H1 (cell line): ENCODE results near the gene CSNK1G2. TPM values are rescaled to one million over a fixed set of nuclear protein-coding genes. Genes with fewer than 3 reads are reported as not detected.

Experiments used
- CTCF ChIA-PET: fragments of 300-600 bp; sonication (Branson Sonifier 250); formaldehyde crosslinking; loops from one replicate; lab custom pipeline; 2021; ENCODE audit not compliant: partially characterized antibody; lab: Charles Lee
- POLR2A ChIA-PET: fragments of 300-600 bp; sonication (Branson Sonifier 250); formaldehyde crosslinking; loops from one replicate; lab custom pipeline; 2021; ENCODE audit warnings: inconsistent platforms; ENCODE audit not compliant: partially characterized antibody; lab: Charles Lee
- DNase-seq, 2 experiments: peaks; one replicate each; pipeline versions ENCODE4 v3.0.0 to v3.0.0-alpha.2; 2010 to 2022; ENCODE audit warnings: low spot score in 2 of 2, low read depth in 1 of 2, mixed read lengths in 1 of 2
- FAIRE-seq: peaks from 2 replicates; lab custom pipeline; 2011; peaks lifted over from hg19 to GRCh38; lab: Jason Lieb, UNC
- H2AFZ ChIP-seq: 2 replicates; pipeline ENCODE4 v1.8.1; 2012; ENCODE audit warnings: low read length, inconsistent platforms
- H2AK5ac ChIP-seq: 2 replicates; pipeline ENCODE4 v1.6.1; 2013; ENCODE audit warnings: low read depth, low read length
- H2BK120ac ChIP-seq: replicated peaks from 2 replicates; pipeline ENCODE3; 2013; ENCODE audit warnings: low read depth, low read length, inconsistent platforms
- H2BK12ac ChIP-seq: 2 replicates; pipeline ENCODE4 v1.6.1; 2013; ENCODE audit warnings: low read depth, low read length
- H2BK15ac ChIP-seq: 2 replicates; pipeline ENCODE4 v1.6.1; 2013; ENCODE audit warnings: low read length
- H2BK20ac ChIP-seq: 2 replicates; pipeline ENCODE4 v1.6.1; 2013; ENCODE audit warnings: low read length
- H2BK5ac ChIP-seq: 2 replicates; pipeline ENCODE4 v1.6.1; 2013; ENCODE audit warnings: low read depth, low read length
- H3K14ac ChIP-seq: 2 replicates; pipeline ENCODE4 v1.6.1; 2013; ENCODE audit warnings: inconsistent platforms; ENCODE audit not compliant: insufficient read length
- H3K18ac ChIP-seq: 2 replicates; pipeline ENCODE4 v1.6.1; 2013; ENCODE audit warnings: low read length; ENCODE audit errors: extremely low read depth
- H3K23ac ChIP-seq: 2 replicates; pipeline ENCODE4 v1.6.1; 2013; ENCODE audit warnings: inconsistent platforms; ENCODE audit not compliant: insufficient read length
- H3K23me2 ChIP-seq: 2 replicates; pipeline ENCODE4 v1.6.1; 2013; ENCODE audit warnings: low read depth, low read length
- H3K27ac ChIP-seq: 2 replicates; pipeline ENCODE4 v1.6.1; 2011; ENCODE audit warnings: low read depth, low read length, inconsistent platforms
- H3K27me3 ChIP-seq, 4 experiments: replicated peaks in 1 of 4; 1 replicate in 1 of 4; 2 replicates in 3 of 4; pipeline versions ENCODE4 v1.6.1 to v1.8.1; 2011 to 2013; ENCODE audit warnings: low read length in 3 of 4, mild to moderate bottlenecking in 3 of 4, inconsistent platforms in 2 of 4, mixed read lengths in 2 of 4, moderate library complexity in 1 of 4; ENCODE audit not compliant: control insufficient read depth in 3 of 4, insufficient read depth in 3 of 4; ENCODE audit errors: extremely low read depth in 1 of 4
- H3K36me3 ChIP-seq, 4 experiments: 2 replicates each; pipeline versions ENCODE4 v1.6.1 to v1.8.1; 2011 to 2013; ENCODE audit warnings: mild to moderate bottlenecking in 4 of 4, low read length in 3 of 4, moderate library complexity in 2 of 4, control low read depth in 1 of 4, inconsistent platforms in 1 of 4; ENCODE audit not compliant: insufficient read depth in 4 of 4, control insufficient read depth in 2 of 4
- H3K4ac ChIP-seq: replicated peaks from 2 replicates; pipeline ENCODE3; 2013; ENCODE audit warnings: low read length, low read depth, mixed read lengths, inconsistent platforms; ENCODE audit not compliant: insufficient read length
- H3K4me1 ChIP-seq, 4 experiments: replicated peaks in 1 of 4; 1 replicate in 1 of 4; 2 replicates in 3 of 4; pipeline versions ENCODE4 v1.6.1 to v1.8.1; 2011 to 2013; ENCODE audit warnings: low read length in 3 of 4, inconsistent platforms in 2 of 4, mixed read lengths in 1 of 4; ENCODE audit not compliant: insufficient read depth in 4 of 4, control insufficient read depth in 3 of 4
- H3K4me2 ChIP-seq, 2 experiments: 2 replicates each; pipeline versions ENCODE4 v1.6.1 to v1.8.1; 2011 to 2013; ENCODE audit warnings: low read depth in 2 of 2, low read length in 2 of 2, control low read depth in 1 of 2, inconsistent platforms in 1 of 2, mild to moderate bottlenecking in 1 of 2; ENCODE audit not compliant: insufficient read depth in 1 of 2
- H3K4me3 ChIP-seq, 4 experiments: fragments of 200-600, 300-600 bp in 1 of 4; sonication (generic), shearing (Covaris generic), sonication (Bioruptor Twin) in 1 of 4; 2 replicates each; pipeline versions ENCODE4 v1.5.1 to v1.8.1; 2011 to 2016; ENCODE audit warnings: low read length in 4 of 4, low read depth in 3 of 4, control low read depth in 2 of 4, inconsistent platforms in 2 of 4, mild to moderate bottlenecking in 2 of 4, mixed read lengths in 1 of 4, moderate library complexity in 1 of 4; ENCODE audit not compliant: insufficient read depth in 2 of 4; ENCODE audit errors: extremely low read depth in 1 of 4
- H3K56ac ChIP-seq: replicated peaks from 2 replicates; pipeline ENCODE3; 2013; ENCODE audit warnings: low read depth, mild to moderate bottlenecking, mixed read lengths, low read length, inconsistent platforms; ENCODE audit not compliant: insufficient read length
- H3K79me1 ChIP-seq: 2 replicates; pipeline ENCODE4 v1.6.1; 2013; ENCODE audit warnings: low read depth, low read length, control low read depth
- H3K79me2 ChIP-seq, 2 experiments: 2 replicates each; pipeline versions ENCODE4 v1.6.1 to v1.8.1; 2012 to 2013; ENCODE audit warnings: low read length in 2 of 2, mild to moderate bottlenecking in 2 of 2, inconsistent platforms in 1 of 2; ENCODE audit not compliant: insufficient read depth in 2 of 2, control insufficient read depth in 1 of 2
- H3K9ac ChIP-seq, 4 experiments: replicated peaks in 1 of 4; 1 replicate in 1 of 4; 2 replicates in 3 of 4; pipeline versions ENCODE4 v1.6.1 to v1.8.1; 2011 to 2013; ENCODE audit warnings: low read depth in 3 of 4, low read length in 3 of 4, control low read depth in 2 of 4, mild to moderate bottlenecking in 2 of 4, moderate library complexity in 2 of 4, inconsistent platforms in 1 of 4; ENCODE audit errors: extremely low read depth in 1 of 4
- H3K9me3 ChIP-seq, 2 experiments: 2 replicates each; pipeline versions ENCODE4 v1.6.1 to v1.8.1; 2012 to 2013; ENCODE audit warnings: mild to moderate bottlenecking in 2 of 2, moderate library complexity in 2 of 2, control low read depth in 1 of 2, inconsistent platforms in 1 of 2, low read depth in 1 of 2, low read length in 1 of 2, mixed read lengths in 1 of 2; ENCODE audit not compliant: insufficient read depth in 2 of 2
- H4K20me1 ChIP-seq, 2 experiments: replicated peaks in 1 of 2; 2 replicates each; pipeline versions ENCODE3 to v1.8.1; 2011 to 2013; ENCODE audit warnings: inconsistent platforms in 2 of 2, low read length in 2 of 2, mild to moderate bottlenecking in 1 of 2; ENCODE audit not compliant: insufficient read depth in 2 of 2, control insufficient read depth in 1 of 2
- H4K5ac ChIP-seq: 2 replicates; pipeline ENCODE4 v1.6.1; 2013; ENCODE audit warnings: low read length, low read depth, mixed read lengths, inconsistent platforms; ENCODE audit not compliant: insufficient read length
- H4K8ac ChIP-seq: 2 replicates; pipeline ENCODE4 v1.8.0; 2013; ENCODE audit warnings: mild to moderate bottlenecking, moderate library complexity, low read length, inconsistent platforms; ENCODE audit not compliant: insufficient read depth; ENCODE audit errors: extremely low read depth
- H4K91ac ChIP-seq: replicated peaks from 2 replicates; pipeline ENCODE3; 2013; ENCODE audit warnings: low read length, mixed read lengths, inconsistent platforms; ENCODE audit not compliant: insufficient read length
- POU5F1 ChIP-seq: IDR thresholded peaks from 2 replicates; pipeline ENCODE4 v1.6.1; 2011; ENCODE audit warnings: low read depth, mild to moderate bottlenecking, low read length, moderate library complexity
- SP1 ChIP-seq: IDR thresholded peaks from 2 replicates; pipeline ENCODE4 v1.6.1; 2011; ENCODE audit warnings: low read depth, low read length
- TAF1 ChIP-seq: IDR thresholded peaks from 2 replicates; pipeline ENCODE4 v1.6.1; 2011; ENCODE audit warnings: mild to moderate bottlenecking, low read depth, low read length
- WGBS, 2 experiments: shearing (Covaris generic) in 1 of 2; methylation state at CpG; one replicate each; pipeline versions ENCODE4 v1.1.6 to v1.1.7; 2013 to 2015; ENCODE audit warnings: low lambda C conversion rate in 2 of 2, mixed read lengths in 2 of 2, inconsistent platforms in 1 of 2, low coverage in 1 of 2, missing lambda C conversion rate in 1 of 2; ENCODE audit not compliant: insufficient replicate concordance in 2 of 2, insufficient coverage in 1 of 2, insufficient read length in 1 of 2; ENCODE audit errors: extremely low coverage in 1 of 2, missing lambda C conversion rate in 1 of 2; 5-methylcytosine and 5-hydroxymethylcytosine counted together
- polyA plus RNA-seq, 7 experiments: library from polyadenylated mRNA; depleted of rRNA in 3 of 7; stranded (reverse) in 5 of 7; unstranded in 2 of 7; fragments of >200 nt in 5 of 7; fragments of 200-250 nt in 2 of 7; gene quantifications; 1 replicate in 5 of 7; 2 replicates in 1 of 7; 4 replicates in 1 of 7; pipeline versions ENCODE4 v1.2.1 to v1.2.3, GENCODE V29; 2011 to 2013; ENCODE audit warnings: missing spikeins in 2 of 7, mixed read lengths in 2 of 7
- total RNA-seq: library from RNA; stranded (reverse); fragmentation: NEBNext Ultra II Directional; extraction: Animal tissue kit (Norgen Biotek cat#: 25700); gene quantifications from 2 replicates; pipeline ENCODE4 v1.2.1, GENCODE V29; 2021
- TF ChIP-seq, protein P1 (sequence below), 3 experiments: IDR thresholded peaks; 1 replicate in 2 of 3; 2 replicates in 1 of 3; pipeline versions ENCODE4 v1.5.1 to v1.6.1; 2011; ENCODE audit warnings: low read length in 3 of 3, mild to moderate bottlenecking in 3 of 3, inconsistent platforms in 2 of 3, low read depth in 1 of 3, moderate library complexity in 1 of 3; ENCODE audit not compliant: insufficient read depth in 1 of 3; ENCODE audit errors: control extremely low read depth in 1 of 3

The CSNK1G2 gene
- total and polyA plus RNA-seq, 2 of the 8 experiments (the other 6 are each of a cell fraction or from before 2014, with no cell fraction given): 99.5 to 130 TPM

DNA sequence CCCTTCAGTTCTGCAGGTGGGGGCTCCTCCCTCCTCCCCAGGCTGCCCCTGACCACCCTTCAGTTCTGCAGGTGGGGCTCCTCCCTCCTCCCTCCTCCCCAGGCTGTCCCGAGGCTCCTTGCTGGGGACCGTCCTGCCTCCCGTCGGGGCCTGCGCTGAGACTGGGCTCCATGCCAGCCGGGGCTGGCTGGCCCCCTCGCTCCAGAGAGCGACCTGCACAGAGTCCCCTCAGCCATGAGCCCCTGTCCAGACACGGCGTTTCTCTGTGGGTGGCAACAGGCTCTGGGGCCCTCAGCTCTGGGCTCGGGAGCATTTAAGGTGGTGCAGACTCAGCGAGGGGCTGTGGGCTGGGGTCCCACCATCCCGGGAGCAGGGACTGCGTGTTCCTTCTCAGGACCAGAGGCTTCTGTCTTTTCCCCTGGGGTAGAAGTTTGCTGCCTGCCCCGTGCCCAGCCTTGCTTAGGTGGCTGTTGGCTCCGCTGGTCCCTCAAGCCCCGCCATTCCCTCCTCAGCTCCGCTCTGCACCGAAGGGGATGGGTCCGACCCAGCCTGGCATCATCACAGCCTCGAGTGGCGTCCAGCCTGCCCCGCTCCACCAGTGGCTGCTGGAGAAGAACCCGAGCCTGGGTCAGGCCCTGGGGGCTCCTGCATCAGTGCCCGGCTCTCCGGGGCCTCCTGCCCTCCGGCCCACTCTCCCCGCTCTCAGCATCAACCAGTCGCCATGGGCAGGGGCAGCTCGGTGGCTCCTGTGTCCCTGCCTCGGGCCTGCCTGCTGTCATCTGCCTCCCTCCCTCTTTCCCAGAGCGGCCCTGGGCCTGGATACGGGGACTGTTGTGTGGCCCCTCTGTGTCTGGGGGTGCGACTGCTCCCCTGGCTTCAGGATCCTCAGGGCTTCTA lies 27.6 kb downstream of the CSNK1G2 start:
- no peak overlapping the region for H3K56ac ChIP-seq
- no peak for DNase-seq
- no peaks in the 10 kb centered on the region for H3K23me2 ChIP-seq
- no peak overlapping the region for H3K4ac ChIP-seq
- H3K23ac ChIP-seq: no peak overlapping the region
- H3K79me1 ChIP-seq: peaks cover 22% of the 10 kb centered on the region
- CTCF ChIA-PET: interaction anchor here (0.6 kb wide), 1 partner anchor 53 kb away, joined by 3 read pairs; no protein-coding TSS in a partner anchor
- no peak overlapping the region for H2AFZ ChIP-seq
- no peak overlapping the region for H4K8ac ChIP-seq
- H3K14ac ChIP-seq: no peak overlapping the region
- H4K20me1 ChIP-seq: peaks cover 6 to 40% of the 10 kb centered on the region in 2 experiments
- no peak for FAIRE-seq
- H3K9ac ChIP-seq: no peak overlapping the region
- peaks cover 2 to 15% (median 8%) of the 10 kb centered on the region in 4 experiments; a peak in 4 of 8 replicates for H3K36me3 ChIP-seq
- H2BK20ac ChIP-seq: no peak overlapping the region
- H2BK5ac ChIP-seq: no peak overlapping the region
- no peaks in the 10 kb centered on the region for H3K9me3 ChIP-seq
- H3K4me1 ChIP-seq: no peaks in the 10 kb centered on the region
- H3K27ac ChIP-seq: no peak overlapping the region
- H4K5ac ChIP-seq: no peak overlapping the region
- H3K27me3 ChIP-seq: no peaks in the 10 kb centered on the region
- H2BK120ac ChIP-seq: no peak overlapping the region
- peaks cover 5 to 47% of the 10 kb centered on the region in 2 experiments; a peak in 3 of 4 replicates for H3K79me2 ChIP-seq
- no peak overlapping the region for H3K18ac ChIP-seq
- no peak overlapping the region for H2BK15ac ChIP-seq
- no peak overlapping the region for H3K4me2 ChIP-seq
- POLR2A ChIA-PET: no interaction called here
- no peak overlapping the region for H2BK12ac ChIP-seq
- TF ChIP-seq, protein P1, sequence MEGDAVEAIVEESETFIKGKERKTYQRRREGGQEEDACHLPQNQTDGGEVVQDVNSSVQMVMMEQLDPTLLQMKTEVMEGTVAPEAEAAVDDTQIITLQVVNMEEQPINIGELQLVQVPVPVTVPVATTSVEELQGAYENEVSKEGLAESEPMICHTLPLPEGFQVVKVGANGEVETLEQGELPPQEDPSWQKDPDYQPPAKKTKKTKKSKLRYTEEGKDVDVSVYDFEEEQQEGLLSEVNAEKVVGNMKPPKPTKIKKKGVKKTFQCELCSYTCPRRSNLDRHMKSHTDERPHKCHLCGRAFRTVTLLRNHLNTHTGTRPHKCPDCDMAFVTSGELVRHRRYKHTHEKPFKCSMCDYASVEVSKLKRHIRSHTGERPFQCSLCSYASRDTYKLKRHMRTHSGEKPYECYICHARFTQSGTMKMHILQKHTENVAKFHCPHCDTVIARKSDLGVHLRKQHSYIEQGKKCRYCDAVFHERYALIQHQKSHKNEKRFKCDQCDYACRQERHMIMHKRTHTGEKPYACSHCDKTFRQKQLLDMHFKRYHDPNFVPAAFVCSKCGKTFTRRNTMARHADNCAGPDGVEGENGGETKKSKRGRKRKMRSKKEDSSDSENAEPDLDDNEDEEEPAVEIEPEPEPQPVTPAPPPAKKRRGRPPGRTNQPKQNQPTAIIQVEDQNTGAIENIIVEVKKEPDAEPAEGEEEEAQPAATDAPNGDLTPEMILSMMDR (IDR thresholded peaks at IDR 0.05; ENCODE audit: control extremely low read depth in 1 of 3, insufficient read depth in 1 of 3, low read depth in 1 of 3, low read length in 3 of 3): no peak
- TF ChIP-seq POU5F1: no peak
- TF ChIP-seq TAF1: no peak
- TF ChIP-seq SP1: no peak
- no peak overlapping the region for H2AK5ac ChIP-seq
- no peak overlapping the region for H4K91ac ChIP-seq
- 92% methylated on average over 32 of the region's 34 CpGs; no CpG with 5 or more reads in 1 of the 2 experiments for WGBS, 2 experiments
- no peak overlapping the region for H3K4me3 ChIP-seq
